Vagina (tissue), 2 donors: ENCODE data around the gene DNPEP. TPM values are rescaled to one million over a fixed set of nuclear protein-coding genes. Genes with fewer than 3 reads are reported as not detected.

ENCODE experiments used
- DNase-seq, 2 donors: peaks; one replicate each; pipeline ENCODE4 v3.0.0-alpha.2; 2017; ENCODE audit errors: extremely low spot score in 2 of 2
- H3K27ac ChIP-seq: fragments of 200-600 bp; sonication (generic); one replicate; pipeline ENCODE4 v1.5.1; 2019
- H3K27me3 ChIP-seq: fragments of 200-600 bp; sonication (generic); one replicate; pipeline ENCODE4 v1.5.1; 2019
- H3K36me3 ChIP-seq, 2 donors: fragments of 200-600 bp; sonication (generic); one replicate each; pipeline ENCODE4 v1.5.1; 2017 to 2019
- H3K4me1 ChIP-seq: fragments of 200-600 bp; sonication (generic); one replicate; pipeline ENCODE4 v1.5.1; 2019
- H3K4me3 ChIP-seq, 2 donors: fragments of 200-600 bp; sonication (generic); 1 replicate in 1 of 2; 2 replicates in 1 of 2; pipeline ENCODE4 v1.5.1; 2016 to 2019
- H3K9me3 ChIP-seq: fragments of 200-600 bp; sonication (generic); one replicate; pipeline ENCODE4 v1.5.1; 2019
- CTCF ChIP-seq, 3 experiments: fragments of 450-650 bp in 2 of 3; fragments of 200-600 bp in 1 of 3; sonication (generic) in 1 of 3; IDR thresholded peaks; one replicate each; pipeline ENCODE4 v1.5.1; 2017 to 2019; ENCODE audit warnings: antibody characterized with exemption in 3 of 3, mild to moderate bottlenecking in 2 of 3, moderate library complexity in 2 of 3
- POLR2A ChIP-seq, 2 donors: fragments of 450-650 bp; IDR thresholded peaks; one replicate each; pipeline ENCODE4 v1.6.1; 2017; ENCODE audit warnings: antibody characterized with exemption in 2 of 2, mild to moderate bottlenecking in 2 of 2, moderate library complexity in 2 of 2
- POLR2AphosphoS5 ChIP-seq, 2 donors: sonication (generic); formaldehyde crosslinking; IDR thresholded peaks; one replicate each; pipeline ENCODE4 v1.9.0; 2017; ENCODE audit warnings: antibody characterized with exemption in 2 of 2, mild to moderate bottlenecking in 2 of 2, low read depth in 1 of 2; ENCODE audit not compliant: insufficient read depth in 1 of 2
- intact Hi-C: fragments of 100-400 bp; cut with DNase I; formaldehyde crosslinking; loops from one replicate; pipeline ENCODE4 v1.15.1; 2023
- total RNA-seq: library from RNA; depleted of rRNA; stranded (reverse); fragments of >200 nt; gene quantifications from one replicate; pipeline ENCODE4 v1.2.3, GENCODE V29; 2016

The DNPEP gene
- total RNA-seq, 1 donor from 2014 or later = 62.9 TPM

GRCh38 chr2:219350215-219350614 lies 37.5 kb downstream of the DNPEP start:
- DNase-seq = no peak
- no peak overlapping the region for H3K4me3 ChIP-seq
- H3K9me3 ChIP-seq = no peaks in the 10 kb centered on the region
- TF ChIP-seq POLR2A (IDR thresholded peaks at IDR 0.05) (no peak), CTCF (IDR thresholded peaks at IDR 0.05) (no peak), POLR2AphosphoS5 (IDR thresholded peaks at IDR 0.05; ENCODE audit: insufficient read depth in 1 of 2, low read depth in 1 of 2) (no peak)
- H3K27ac ChIP-seq = no peak overlapping the region
- no peaks in the 10 kb centered on the region for H3K36me3 ChIP-seq
- no peaks in the 10 kb centered on the region for H3K4me1 ChIP-seq
- H3K27me3 ChIP-seq = no peaks in the 10 kb centered on the region
- intact Hi-C loops = no loop called here

GRCh38 chr2:219344751-219345430 lies 42.8 kb downstream of the DNPEP start:
- H3K36me3 ChIP-seq = no peaks in the 10 kb centered on the region
- no peak overlapping the region for H3K4me3 ChIP-seq
- H3K9me3 ChIP-seq = no peaks in the 10 kb centered on the region
- no peak overlapping the region for H3K27ac ChIP-seq
- TF ChIP-seq CTCF (IDR thresholded peaks at IDR 0.05) (no peak), POLR2A (IDR thresholded peaks at IDR 0.05) (no peak), POLR2AphosphoS5 (IDR thresholded peaks at IDR 0.05; ENCODE audit: insufficient read depth in 1 of 2, low read depth in 1 of 2) (no peak)
- no peaks in the 10 kb centered on the region for H3K27me3 ChIP-seq
- DNase-seq = no peak
- intact Hi-C loops = no loop called here
- H3K4me1 ChIP-seq = no peaks in the 10 kb centered on the region

- DNase-seq = no peak
- no peak for TF ChIP-seq POLR2AphosphoS5 (IDR thresholded peaks at IDR 0.05; ENCODE audit: insufficient read depth in 1 of 2, low read depth in 1 of 2)
- TF ChIP-seq POLR2A (IDR thresholded peaks at IDR 0.05) = no peak
- TF ChIP-seq CTCF (IDR thresholded peaks at IDR 0.05) = no peak
- peaks cover 4% of the 10 kb centered on the region for H3K27me3 ChIP-seq
- H3K27ac ChIP-seq = no peak overlapping the region
- no peaks in the 10 kb centered on the region for H3K9me3 ChIP-seq
- H3K4me1 ChIP-seq = no peaks in the 10 kb centered on the region
- intact Hi-C loops = no loop called here
- no peaks in the 10 kb centered on the region for H3K36me3 ChIP-seq
- H3K4me3 ChIP-seq = no peak overlapping the region
Observed at GRCh38 chr2:219335373-219335786, 52.3 kb downstream of the DNPEP start.

- H3K4me3 ChIP-seq = no peak overlapping the region
- no peaks in the 10 kb centered on the region for H3K9me3 ChIP-seq
- intact Hi-C loops = no loop called here
- H3K27ac ChIP-seq = no peak overlapping the region
- H3K36me3 ChIP-seq = no peaks in the 10 kb centered on the region
- no peaks in the 10 kb centered on the region for H3K4me1 ChIP-seq
- no peak for TF ChIP-seq POLR2A (IDR thresholded peaks at IDR 0.05)
- peaks cover 4% of the 10 kb centered on the region for H3K27me3 ChIP-seq
- no peak for DNase-seq
Observed at GRCh38 chr2:219334076-219334475, 53.6 kb downstream of the DNPEP start.

- Histone ChIP-seq H3K4me3 (no peak within 1 kb of the TSS), H3K27ac (no peak within 1 kb of the TSS), H3K9me3 (no peaks in the 10 kb centered on the region), H3K36me3 (no peaks in the 10 kb centered on the region), H3K4me1 (no peaks in the 10 kb centered on the region), H3K27me3 (peaks cover 4% of the 10 kb centered on the region)
- DNase-seq = no peak
- TF ChIP-seq POLR2A (IDR thresholded peaks at IDR 0.05) (no peak), CTCF (IDR thresholded peaks at IDR 0.05) (no peak), POLR2AphosphoS5 (IDR thresholded peaks at IDR 0.05; ENCODE audit: insufficient read depth in 1 of 2, low read depth in 1 of 2) (no peak)
- intact Hi-C loops = no loop called here
Observed at GRCh38 chr2:219332542-219332941, 55.2 kb downstream of the DNPEP start, which contains the start of gene RESP18. Gene RESP18, minus strand, starts transcription at chr2:219332744.
